HG02973 (cell line): ENCODE data around the gene NEUROD2.

ENCODE experiments used
- ATAC-seq: cut with Tn5 transposase; IDR thresholded peaks from one replicate; pipeline ENCODE4 v1.9.1; 2021; ENCODE audit warnings: moderate library complexity; ENCODE audit not compliant: unreplicated experiment

The NEUROD2 gene

GRCh38 chr17:39635614-39636176, 28.0 kb upstream of the NEUROD2 start:
- ATAC-seq: no peak

- no peak for ATAC-seq
These were observed 26.7 kb upstream of the NEUROD2 start for GRCh38 chr17:39634384-39634871.

- no peak for ATAC-seq
These were observed 26.0 kb upstream of the NEUROD2 start for GRCh38 chr17:39633570-39634183.

GRCh38 chr17:39632153-39632941, 24.6 kb upstream of the NEUROD2 start:
- no peak for ATAC-seq

- ATAC-seq: no peak
These were observed 23.7 kb upstream of the NEUROD2 start for GRCh38 chr17:39631403-39631802.

GRCh38 chr17:39629898-39630297, 22.2 kb upstream of the NEUROD2 start:
- no peak for ATAC-seq

GRCh38 chr17:39629494-39629880, 21.8 kb upstream of the NEUROD2 start:
- no peak for ATAC-seq

GRCh38 chr17:39628655-39629493, 21.2 kb upstream of the NEUROD2 start:
- no peak for ATAC-seq

GRCh38 chr17:39627712-39628516, 20.2 kb upstream of the NEUROD2 start:
- no peak for ATAC-seq

GRCh38 chr17:39627047-39627711, 19.5 kb upstream of the NEUROD2 start:
- no peak for ATAC-seq

- no peak for ATAC-seq
These were observed 18.7 kb upstream of the NEUROD2 start, which contains the start of gene PPP1R1B for GRCh38 chr17:39626171-39627046. Gene PPP1R1B, plus strand, starts transcription at chr17:39626952. Its CDS starts 441 bp downstream, at chr17:39627393.

- ATAC-seq: no peak
These were observed 17.6 kb upstream of the NEUROD2 start for GRCh38 chr17:39625198-39625785.

GRCh38 chr17:39624313-39624712, 16.6 kb upstream of the NEUROD2 start:
- no peak for ATAC-seq

GRCh38 chr17:39623356-39623950, 15.7 kb upstream of the NEUROD2 start:
- no peak for ATAC-seq

GRCh38 chr17:39622380-39623006, 14.8 kb upstream of the NEUROD2 start:
- no peak for ATAC-seq

GRCh38 chr17:39621523-39622379, 14.0 kb upstream of the NEUROD2 start:
- no peak for ATAC-seq

GRCh38 chr17:39619786-39620101, 12.0 kb upstream of the NEUROD2 start:
- ATAC-seq: no peak
